H9 (cell line): ENCODE data around the gene SLC1A5. TPM values are rescaled to one million over a fixed set of nuclear protein-coding genes. Genes with fewer than 3 reads are reported as not detected.
"Not testable (repeated sequence)": the region's sequence is repeated elsewhere in the genome, so short reads cannot be mapped to it uniquely, and the experiment has no call there.

Source experiments
- DNase-seq: peaks from one replicate; pipeline ENCODE4 v3.0.0-alpha.2; 2017
- H2AFZ ChIP-seq: one replicate; pipeline ENCODE4 v1.6.1; 2013; ENCODE audit warnings: mild to moderate bottlenecking, low read length, control low read depth, moderate library complexity
- H2AK5ac ChIP-seq: 2 replicates; pipeline ENCODE4 v1.6.1; 2013; ENCODE audit warnings: low read length, control low read depth, mixed read lengths; ENCODE audit not compliant: insufficient read length
- H2BK120ac ChIP-seq: one replicate; pipeline ENCODE4 v1.6.1; 2013; ENCODE audit warnings: low read depth, mild to moderate bottlenecking, low read length, control low read depth, inconsistent platforms; ENCODE audit not compliant: poor library complexity, severe bottlenecking
- H2BK12ac ChIP-seq: 2 replicates; pipeline ENCODE4 v1.6.1; 2013; ENCODE audit warnings: low read length, control low read depth, mixed read lengths, low read depth; ENCODE audit not compliant: insufficient read length
- H2BK15ac ChIP-seq: 2 replicates; pipeline ENCODE4 v1.6.1; 2013; ENCODE audit warnings: low read depth, low read length, control low read depth
- H2BK20ac ChIP-seq: one replicate; pipeline ENCODE4 v1.6.1; 2013; ENCODE audit warnings: low read depth, mild to moderate bottlenecking, low read length, control low read depth, inconsistent platforms; ENCODE audit not compliant: poor library complexity, severe bottlenecking
- H2BK5ac ChIP-seq: 2 replicates; pipeline ENCODE4 v1.6.1; 2013; ENCODE audit warnings: low read length, control low read depth, mixed read lengths; ENCODE audit not compliant: insufficient read length
- H3K14ac ChIP-seq: 2 replicates; pipeline ENCODE4 v1.6.1; 2013; ENCODE audit warnings: low read length, control low read depth; ENCODE audit not compliant: insufficient read depth
- H3K18ac ChIP-seq: 2 replicates; pipeline ENCODE4 v1.6.1; 2013; ENCODE audit warnings: low read depth, mild to moderate bottlenecking, mixed read lengths, low read length, control low read depth; ENCODE audit not compliant: insufficient read length
- H3K23ac ChIP-seq: 2 replicates; pipeline ENCODE4 v1.6.1; 2013; ENCODE audit warnings: low read length, control low read depth, mixed read lengths, low read depth; ENCODE audit not compliant: insufficient read length
- H3K23me2 ChIP-seq: 2 replicates; pipeline ENCODE4 v1.6.1; 2013; ENCODE audit warnings: low read depth, mild to moderate bottlenecking, mixed read lengths, low read length, control low read depth; ENCODE audit not compliant: insufficient read length, poor library complexity, severe bottlenecking
- H3K27ac ChIP-seq: 2 replicates; pipeline ENCODE4 v1.5.1; 2013; ENCODE audit warnings: low read length, control low read depth, mixed read lengths, low read depth; ENCODE audit not compliant: insufficient read length
- H3K27me3 ChIP-seq: 2 replicates; pipeline ENCODE4 v1.6.1; 2013; ENCODE audit warnings: low read length, control low read depth, inconsistent platforms; ENCODE audit not compliant: insufficient read depth
- H3K4ac ChIP-seq: 2 replicates; pipeline ENCODE4 v1.6.1; 2013; ENCODE audit warnings: low read depth, mild to moderate bottlenecking, control low read depth, inconsistent platforms, low read length, moderate library complexity
- H3K4me1 ChIP-seq: 2 replicates; pipeline ENCODE4 v1.6.1; 2013; ENCODE audit warnings: low read length, control low read depth, inconsistent platforms; ENCODE audit not compliant: insufficient read depth
- H3K4me2 ChIP-seq: 2 replicates; pipeline ENCODE4 v1.6.1; 2013; ENCODE audit warnings: low read length, control low read depth, mixed read lengths; ENCODE audit not compliant: insufficient read length, insufficient read depth
- H3K56ac ChIP-seq: 2 replicates; pipeline ENCODE4 v1.6.1; 2013; ENCODE audit warnings: low read depth, mild to moderate bottlenecking, mixed read lengths, low read length, control low read depth; ENCODE audit not compliant: insufficient read length
- H3K79me1 ChIP-seq: 2 replicates; pipeline ENCODE4 v1.6.1; 2013; ENCODE audit warnings: low read depth, mild to moderate bottlenecking, moderate library complexity, low read length, control low read depth, inconsistent platforms; ENCODE audit not compliant: insufficient read depth, poor library complexity, severe bottlenecking
- H3K79me2 ChIP-seq: 2 replicates; pipeline ENCODE4 v1.6.1; 2013; ENCODE audit warnings: low read length, control low read depth, inconsistent platforms; ENCODE audit not compliant: insufficient read depth
- H3K9ac ChIP-seq: 2 replicates; pipeline ENCODE4 v1.6.1; 2013; ENCODE audit warnings: low read length, control low read depth, mixed read lengths; ENCODE audit not compliant: insufficient read length; ENCODE audit errors: extremely low read depth
- H3K9me3 ChIP-seq: one replicate; pipeline ENCODE4 v1.6.1; 2013; ENCODE audit warnings: low read depth, low read length, inconsistent platforms; ENCODE audit not compliant: control insufficient read depth
- H3T11ph ChIP-seq: one replicate; pipeline ENCODE4 v1.6.1; 2013; ENCODE audit warnings: mild to moderate bottlenecking, low read length, control low read depth, inconsistent platforms
- H4K20me1 ChIP-seq: one replicate; pipeline ENCODE4 v1.6.1; 2013; ENCODE audit not compliant: control insufficient read depth, insufficient read length, insufficient read depth
- H4K5ac ChIP-seq: 2 replicates; pipeline ENCODE4 v1.6.1; 2013; ENCODE audit warnings: low read depth, mild to moderate bottlenecking, mixed read lengths, low read length, control low read depth; ENCODE audit not compliant: insufficient read length
- H4K8ac ChIP-seq: replicated peaks from 2 replicates; pipeline ENCODE4 v1.6.1; 2013; ENCODE audit warnings: low read length, control low read depth, mixed read lengths, low read depth; ENCODE audit not compliant: insufficient read length
- H4K91ac ChIP-seq: 2 replicates; pipeline ENCODE4 v1.6.1; 2013; ENCODE audit warnings: low read depth, mild to moderate bottlenecking, moderate library complexity, mixed read lengths, low read length, control low read depth; ENCODE audit not compliant: insufficient read length
- H3K27ac Mint-ChIP-seq, 3 experiments: 2 replicates in 2 of 3; 3 replicates in 1 of 3; pipeline ENCODE4 v1.8.0; 2020 to 2021; ENCODE audit warnings: mixed read lengths in 3 of 3, mild to moderate bottlenecking in 1 of 3, moderate library complexity in 1 of 3
- H3K27me3 Mint-ChIP-seq: 2 replicates; pipeline ENCODE4 v1.8.0; 2021; ENCODE audit warnings: low read depth, mild to moderate bottlenecking, moderate library complexity, mixed read lengths
- H3K36me3 Mint-ChIP-seq, 3 experiments: 2 replicates in 2 of 3; 3 replicates in 1 of 3; pipeline ENCODE4 v1.8.0; 2020 to 2021; ENCODE audit warnings: low read depth in 3 of 3, mixed read lengths in 3 of 3; ENCODE audit not compliant: insufficient read depth in 1 of 3
- H3K4me1 Mint-ChIP-seq, 2 experiments: 2 replicates each; pipeline ENCODE4 v1.8.0; 2020; ENCODE audit warnings: mixed read lengths in 2 of 2
- H3K4me3 Mint-ChIP-seq, 2 experiments: 2 replicates in 1 of 2; 3 replicates in 1 of 2; pipeline ENCODE4 v1.8.0; 2020 to 2021; ENCODE audit warnings: mild to moderate bottlenecking in 2 of 2, mixed read lengths in 2 of 2, moderate library complexity in 1 of 2
- H3K9me3 Mint-ChIP-seq, 2 experiments: 2 replicates in 1 of 2; 3 replicates in 1 of 2; pipeline ENCODE4 v1.8.0; 2020; ENCODE audit warnings: mild to moderate bottlenecking in 2 of 2, mixed read lengths in 2 of 2, moderate library complexity in 1 of 2
- CTCF ChIP-seq: fragments of 200-600 bp; sonication (generic); conservative IDR thresholded peaks from 3 replicates; pipeline ENCODE4 v1.8.0; 2021; ENCODE audit warnings: antibody characterized with exemption, mild to moderate bottlenecking
- WGBS: extraction: QIAGEN DNeasy Blood & Tissue Kit; methylation state at CpG from one replicate; pipeline ENCODE4 v1.1.7; 2013; ENCODE audit warnings: missing lambda C conversion rate, low lambda C conversion rate, mixed read lengths; ENCODE audit not compliant: insufficient read length; ENCODE audit errors: extremely low coverage; 5-methylcytosine and 5-hydroxymethylcytosine counted together
- total RNA-seq: library from RNA; stranded (reverse); gene quantifications from 2 replicates; pipeline ENCODE4 v1.2.1, GENCODE V29; 2021

SLC1A5 gene
- total RNA-seq, 1 experiment from 2014 or later, result 258 TPM

DNA sequence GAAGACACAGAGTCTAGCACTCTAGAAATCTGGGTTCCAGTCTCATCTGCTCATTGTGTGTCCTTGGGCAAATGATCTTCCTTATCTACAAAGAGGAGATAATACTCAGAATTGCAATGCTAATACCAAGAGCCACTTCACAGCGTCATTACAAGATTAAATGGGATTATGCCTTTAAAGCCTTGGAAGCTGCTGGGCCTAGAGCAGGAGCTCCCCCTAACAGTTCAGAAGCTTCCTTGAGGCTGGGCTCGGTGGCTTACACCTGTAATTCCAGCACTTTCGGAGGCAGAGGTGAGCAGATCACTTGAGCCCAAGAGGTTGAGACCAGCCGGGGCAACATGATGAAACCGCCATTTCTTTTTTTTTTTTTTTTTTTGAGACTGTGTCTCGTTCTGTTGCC, 34.7 kb upstream of the SLC1A5 start:
- no peaks in the 10 kb centered on the region for H3K27me3 Mint-ChIP-seq
- Histone ChIP-seq H4K5ac (no peak overlapping the region), H3K23ac (no peak overlapping the region), H3K27ac (no peak overlapping the region), H2BK15ac (no peak overlapping the region), H3K4ac (no peak overlapping the region), H3K4me1 (no peaks in the 10 kb centered on the region), H3K9ac (no peak overlapping the region), H4K91ac (no peak overlapping the region), H2AFZ (no peak overlapping the region), H2BK12ac (no peak overlapping the region), H4K20me1 (no peaks in the 10 kb centered on the region), H3K79me2 (no peaks in the 10 kb centered on the region), H2BK120ac (no peak overlapping the region), H2AK5ac (no peak overlapping the region), H3K27me3 (no peaks in the 10 kb centered on the region), H3K79me1 (no peaks in the 10 kb centered on the region), H3K56ac (no peak overlapping the region), H3T11ph (no peak overlapping the region), H3K14ac (no peak overlapping the region), H4K8ac (no peak overlapping the region), H3K18ac (no peak overlapping the region), H3K4me2 (no peak overlapping the region), H2BK5ac (no peak overlapping the region), H3K23me2 (no peaks in the 10 kb centered on the region), H2BK20ac (no peak overlapping the region), H3K9me3 (no peaks in the 10 kb centered on the region)
- no peaks in the 10 kb centered on the region for H3K36me3 Mint-ChIP-seq
- no CpG with 5 or more reads among the region's 6 CpGs for WGBS
- H3K4me3 Mint-ChIP-seq, result no peak overlapping the region
- DNase-seq, result no peak
- H3K9me3 Mint-ChIP-seq, result peaks cover 0 to 2% of the 10 kb centered on the region in 2 experiments; a peak in 2 of 5 replicates
- no peak for TF ChIP-seq CTCF
- no peak overlapping the region for H3K27ac Mint-ChIP-seq
- H3K4me1 Mint-ChIP-seq, result peaks cover 7 to 9% of the 10 kb centered on the region in 2 experiments; a peak in 3 of 4 replicates

DNA sequence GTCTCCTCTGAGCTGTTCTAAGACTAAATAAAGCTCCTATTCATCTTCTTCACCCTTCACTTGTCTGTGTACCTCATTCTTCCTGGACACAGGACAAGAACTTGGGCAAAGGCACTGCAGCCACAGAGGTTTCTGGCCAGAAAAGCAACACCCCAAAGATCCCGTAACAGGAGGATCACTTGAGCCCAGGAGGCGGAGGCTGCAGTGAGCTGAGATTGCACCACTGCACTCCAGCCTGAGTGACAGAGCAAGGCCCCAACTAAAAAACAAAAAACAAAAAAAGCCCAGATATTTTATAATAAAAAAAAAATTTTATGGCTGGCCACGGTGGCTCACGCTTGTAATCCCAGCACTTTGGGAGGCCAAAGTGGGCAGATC, 34.0 kb upstream of the SLC1A5 start:
- not testable (repeated sequence) for H2AFZ ChIP-seq, H2BK12ac ChIP-seq, H4K20me1 ChIP-seq, H3K9me3 Mint-ChIP-seq, H3K23me2 ChIP-seq, H3K9ac ChIP-seq, H3K4ac ChIP-seq, H2BK15ac ChIP-seq, H3K79me1 ChIP-seq, H3K4me3 Mint-ChIP-seq, DNase-seq, H3K14ac ChIP-seq, H3K27ac ChIP-seq, H3K23ac ChIP-seq, H3K4me1 Mint-ChIP-seq, H4K5ac ChIP-seq, H3K4me1 ChIP-seq, H3K4me2 ChIP-seq, H2AK5ac ChIP-seq, H2BK20ac ChIP-seq, H4K91ac ChIP-seq, H3K27me3 Mint-ChIP-seq, H2BK5ac ChIP-seq, H3K9me3 ChIP-seq, H4K8ac ChIP-seq, H3K18ac ChIP-seq, H3T11ph ChIP-seq, H3K27me3 ChIP-seq, H3K36me3 Mint-ChIP-seq, H2BK120ac ChIP-seq, H3K56ac ChIP-seq, H3K27ac Mint-ChIP-seq, H3K79me2 ChIP-seq
- no CpG with 5 or more reads among the region's 4 CpGs for WGBS
